Cortex of kidney (tissue), 1 donor: ENCODE measurements around the gene PLD4.
"Not testable (repeated sequence)": the region's sequence is repeated elsewhere in the genome, so short reads cannot be mapped to it uniquely, and the experiment has no call there.

Source experiments
- DNase-seq: peaks from one replicate; lab custom pipeline; 2025; lab: John Stamatoyannopoulos, UW

The PLD4 gene

GRCh38 chr14:104885973-104886689 is 38.5 kb upstream of the PLD4 start:
- DNase-seq, result no peak

- no peak for DNase-seq
Observed at GRCh38 chr14:104886690-104887622, 37.7 kb upstream of the PLD4 start.

DNA sequence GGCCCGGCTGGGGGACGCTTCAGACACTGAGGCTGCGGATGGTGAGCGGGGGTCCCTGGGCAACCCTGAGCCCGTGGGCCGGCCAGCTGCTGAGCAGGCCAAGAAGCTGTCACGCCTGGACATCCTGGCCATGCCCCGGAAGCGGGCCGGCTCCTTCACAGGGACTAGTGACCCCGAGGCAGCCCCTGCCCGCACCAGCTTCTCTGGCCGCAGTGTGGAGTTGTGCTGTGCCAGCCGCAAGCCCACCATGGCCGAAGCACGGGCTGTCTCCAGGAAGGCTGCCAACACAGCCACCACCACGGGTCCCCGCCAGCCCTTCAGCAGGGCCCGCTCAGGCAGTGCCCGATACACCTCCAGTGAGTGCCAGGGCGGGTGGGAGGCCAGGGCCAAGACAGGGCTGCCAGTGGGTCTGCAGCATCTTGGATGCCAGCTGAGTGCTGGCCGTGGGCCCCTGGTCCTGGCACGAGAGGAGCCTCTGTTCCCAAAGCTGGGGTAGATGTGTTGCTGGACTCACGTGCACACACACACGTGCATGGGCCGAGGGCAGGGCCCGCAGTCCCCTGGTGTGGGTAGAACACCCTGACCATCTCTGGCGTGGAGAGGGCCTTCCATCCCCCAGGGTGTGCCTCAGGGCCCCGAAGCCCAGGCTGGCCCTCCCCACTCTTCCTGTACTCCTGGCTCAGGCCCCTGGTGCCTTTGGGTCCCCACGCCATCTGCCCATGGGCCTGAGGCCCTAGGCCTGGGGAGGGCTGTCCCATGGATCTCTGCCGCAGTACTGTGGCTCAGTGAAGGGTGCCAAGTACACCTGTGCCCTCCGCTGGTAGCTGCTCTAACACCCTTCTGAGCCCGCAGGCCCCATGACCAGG is 36.8 kb upstream of the PLD4 start:
- no peak for DNase-seq

DNA sequence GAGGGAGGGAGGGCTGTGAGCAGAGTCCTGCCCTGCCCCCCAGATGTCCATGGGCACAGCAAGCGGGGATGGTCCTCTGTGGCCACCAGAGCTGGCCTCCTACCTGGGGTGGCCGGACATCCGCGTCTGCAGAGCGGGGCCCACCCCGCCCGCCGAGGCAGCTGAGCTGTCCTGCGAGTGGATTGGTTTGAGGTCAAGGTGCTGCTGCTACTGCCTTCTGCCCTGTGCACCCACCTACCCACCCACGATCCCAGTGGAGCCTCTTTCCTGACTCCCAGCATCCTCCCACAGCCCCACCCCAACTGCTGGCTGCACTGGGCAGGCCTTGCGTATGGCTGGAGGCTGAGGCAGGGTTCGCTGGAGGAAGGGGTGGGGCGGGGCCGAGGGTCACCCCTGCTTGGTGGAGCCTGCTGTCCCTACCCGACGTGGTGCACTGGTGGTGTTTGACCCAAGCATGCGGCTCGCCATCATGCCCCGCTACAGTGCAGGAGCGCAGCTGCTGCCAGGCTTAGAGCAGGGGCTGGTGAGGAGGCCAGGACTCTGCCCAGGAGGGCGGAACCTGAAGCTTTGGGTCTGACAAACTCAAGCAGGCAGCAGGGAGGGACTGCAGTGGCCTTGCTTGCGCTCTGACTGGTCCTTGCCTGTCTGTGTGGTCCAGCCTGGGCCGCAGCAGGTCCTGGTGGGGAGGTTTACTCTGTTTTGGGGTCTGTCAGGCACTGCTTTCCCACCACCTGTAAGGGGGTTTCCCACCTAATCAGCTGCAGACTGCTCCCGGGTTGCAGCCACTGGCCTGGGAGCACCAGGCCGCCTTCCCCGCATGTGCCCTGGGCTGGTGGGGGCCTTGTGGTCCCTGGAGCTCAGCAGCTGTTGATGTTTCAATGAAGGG is 35.9 kb upstream of the PLD4 start:
- DNase-seq, result no peak

GRCh38 chr14:104889375-104889757 is 35.3 kb upstream of the PLD4 start:
- no peak for DNase-seq

- DNase-seq, result not testable (repeated sequence)
Observed at GRCh38 chr14:104890292-104890691, 34.4 kb upstream of the PLD4 start.

DNA sequence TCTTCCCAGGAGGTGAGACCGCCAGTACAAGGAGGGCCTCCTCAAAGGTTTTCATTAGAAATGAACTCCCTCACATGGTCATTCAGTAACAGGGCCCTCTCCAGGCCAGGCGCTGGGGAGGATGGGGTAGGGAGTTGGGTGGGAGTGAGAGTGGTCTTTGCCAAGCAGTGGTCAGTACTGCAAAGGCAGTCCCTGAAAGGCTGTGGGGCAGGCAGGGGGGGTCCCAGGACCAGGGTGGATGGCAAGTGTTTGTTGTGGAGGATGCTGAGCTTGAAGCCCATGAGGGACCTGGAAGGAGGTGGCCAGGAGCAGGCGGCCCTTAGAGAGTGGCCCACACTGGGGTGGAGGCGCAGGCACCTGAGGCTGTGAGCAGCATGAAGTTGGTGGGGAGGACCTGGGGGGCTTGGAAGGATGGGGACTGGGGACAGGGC is 33.5 kb upstream of the PLD4 start:
- no peak for DNase-seq

DNA sequence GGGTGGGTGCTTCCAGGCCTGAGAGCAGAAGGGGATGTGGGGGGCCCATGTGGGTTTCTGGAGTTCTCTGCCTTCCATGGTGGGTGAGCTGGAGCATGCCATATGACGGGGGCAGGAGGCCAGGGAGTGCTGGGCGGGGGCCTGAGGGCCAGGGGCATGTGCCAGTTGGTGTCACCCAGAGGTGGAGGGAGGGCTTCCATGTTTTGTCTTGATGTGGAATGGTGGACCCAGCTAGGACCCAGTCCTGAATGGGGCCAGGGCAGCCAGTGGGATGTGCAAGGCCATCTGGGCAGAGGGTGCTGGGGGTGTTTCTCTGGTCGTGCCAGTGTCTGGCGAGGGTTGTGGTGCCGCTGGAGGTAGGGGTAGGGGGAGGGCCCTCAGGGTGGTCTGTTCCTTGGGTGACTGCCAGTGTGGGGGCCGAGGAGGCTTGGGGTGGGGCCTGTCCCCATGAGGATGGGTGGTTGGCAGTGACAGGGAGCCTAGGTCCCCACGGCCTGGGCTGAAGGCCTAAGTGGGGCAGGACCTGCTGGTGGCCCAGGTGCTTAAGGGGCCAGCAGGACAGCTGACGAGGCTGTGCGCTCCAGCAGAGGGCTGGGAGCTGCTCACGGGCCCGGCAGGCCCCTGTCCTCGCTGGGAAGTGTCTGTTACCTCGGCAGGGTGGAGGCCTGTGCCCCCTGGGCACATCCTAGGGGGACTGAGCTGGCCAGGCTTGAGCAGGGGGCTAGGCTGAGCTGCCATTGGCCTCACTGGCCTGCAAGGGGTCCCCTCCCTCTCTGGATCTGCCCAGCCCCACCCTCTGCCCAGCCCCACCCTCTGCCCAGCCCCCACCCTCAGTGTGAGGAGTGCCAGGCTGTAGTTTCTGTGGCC is 32.8 kb upstream of the PLD4 start:
- DNase-seq, result no peak

GRCh38 chr14:104892531-104893434 is 31.9 kb upstream of the PLD4 start:
- DNase-seq, result no peak

- DNase-seq, result no peak
Observed at GRCh38 chr14:104893435-104894207, 31.1 kb upstream of the PLD4 start.

DNA sequence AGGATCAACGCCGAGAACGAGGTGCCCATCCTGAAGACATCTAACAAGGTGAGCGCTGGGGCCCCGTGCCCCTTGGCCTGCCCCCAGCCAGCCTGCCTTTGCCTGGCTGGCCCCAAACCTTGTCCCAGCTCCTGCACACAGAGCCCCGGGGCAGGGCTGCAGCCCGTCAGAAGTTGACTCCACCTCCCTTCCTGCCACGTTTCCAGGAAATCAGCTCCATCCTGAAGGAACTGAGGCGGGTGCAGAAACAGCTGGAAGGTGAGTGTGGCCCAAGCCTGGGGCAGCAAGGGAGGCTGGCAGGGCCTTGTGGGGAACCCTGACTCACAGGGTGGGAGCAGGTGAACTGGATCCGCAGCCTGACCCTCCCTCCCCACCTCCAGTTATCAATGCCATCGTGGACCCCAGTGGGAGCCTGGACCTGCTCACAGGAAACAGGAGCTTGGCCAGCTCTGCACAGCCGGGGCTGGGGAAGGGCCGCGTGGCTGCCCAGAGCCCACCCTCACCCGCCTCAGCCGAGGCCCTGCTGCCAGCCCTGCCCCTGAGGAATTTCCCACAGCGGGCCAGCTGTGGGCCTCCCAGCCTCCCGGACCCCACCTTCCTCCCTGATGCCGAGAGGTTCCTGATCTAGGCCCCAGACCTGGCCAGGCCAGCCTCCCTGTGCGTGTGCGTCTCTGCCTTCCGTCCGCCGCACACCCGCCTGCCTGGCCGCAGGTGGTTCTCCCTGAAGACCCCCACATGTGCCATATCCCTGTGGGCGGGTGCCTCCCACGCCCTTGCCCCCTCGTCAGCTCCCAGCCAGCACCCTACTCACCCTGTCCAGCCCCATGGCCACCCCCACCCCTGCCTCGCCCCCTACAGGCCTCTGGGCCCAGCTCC is 30.1 kb upstream of the PLD4 start:
- no peak for DNase-seq

DNA sequence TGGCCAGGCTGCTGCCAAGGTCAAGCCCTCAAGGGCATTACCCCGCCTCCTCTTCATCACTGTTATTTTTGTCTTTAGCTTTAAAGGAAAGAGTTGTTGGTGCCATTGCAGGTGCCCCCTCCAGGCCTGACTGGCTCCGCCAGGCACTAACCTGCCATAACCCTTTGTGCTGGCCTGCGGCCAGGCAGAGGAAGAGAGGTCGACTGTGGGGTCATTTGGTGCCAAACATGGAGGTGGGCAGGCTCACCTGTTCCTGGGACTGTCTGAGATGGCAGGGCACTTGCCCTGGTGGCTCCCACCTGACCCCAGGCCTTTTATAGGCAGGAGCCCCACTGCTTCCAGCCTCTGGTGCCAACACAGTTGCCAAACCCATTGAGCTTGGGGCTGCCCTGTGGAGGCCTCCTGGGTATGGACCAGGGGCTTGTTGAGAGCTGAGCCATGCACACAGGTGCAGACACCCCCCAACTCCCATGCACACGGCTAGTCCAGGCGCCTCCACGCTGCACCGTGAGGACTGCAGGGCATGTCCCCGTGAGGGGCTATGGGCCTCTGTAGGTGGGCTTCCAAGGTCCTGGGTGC is 29.4 kb upstream of the PLD4 start:
- no peak for DNase-seq

GRCh38 chr14:104895786-104896661 is 28.7 kb upstream of the PLD4 start:
- DNase-seq, result no peak

DNA sequence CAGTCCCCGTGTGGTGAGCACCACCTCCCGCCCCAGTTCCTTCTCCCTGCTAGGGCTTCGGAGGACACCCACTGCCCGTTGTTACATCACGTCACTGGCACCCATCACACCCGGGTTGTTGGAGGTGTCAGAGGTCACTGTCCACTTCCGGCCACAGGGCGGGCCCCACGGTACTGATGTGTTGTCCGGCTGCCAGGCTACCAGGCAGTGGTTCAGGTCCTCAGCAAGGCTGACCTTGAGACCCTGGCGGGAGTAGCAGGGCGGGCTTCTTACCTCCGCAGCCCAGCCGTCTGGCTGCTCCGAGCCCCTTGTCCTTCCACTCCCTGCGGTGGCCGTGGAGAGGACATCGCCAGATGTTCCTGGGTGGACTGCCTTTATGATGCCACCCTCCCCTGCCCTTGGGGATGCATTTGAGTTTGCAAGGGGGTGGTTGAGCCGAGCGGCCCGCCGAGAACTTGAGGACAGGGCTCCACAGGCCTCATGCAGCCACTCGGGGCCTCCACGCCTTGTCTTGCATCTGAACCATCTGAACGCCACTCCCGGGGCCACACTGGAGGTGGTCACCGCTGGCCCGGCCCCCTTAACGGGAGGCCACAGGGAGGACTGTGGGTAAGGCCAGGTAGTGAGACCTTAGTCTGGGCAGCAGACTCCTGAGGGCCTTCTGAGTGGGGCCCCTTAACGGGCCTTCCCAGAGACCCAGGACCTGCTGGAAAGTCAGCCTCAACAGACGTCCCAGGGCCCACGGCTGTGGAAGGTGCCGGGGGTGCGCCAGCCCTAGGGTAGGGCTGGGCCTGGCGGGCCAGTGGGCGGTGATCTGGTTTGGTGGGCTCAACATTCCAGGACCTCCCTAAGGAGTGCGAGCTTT is 27.1 kb upstream of the PLD4 start:
- no peak for DNase-seq

- DNase-seq, result no peak
Observed at GRCh38 chr14:104898195-104898558, 26.5 kb upstream of the PLD4 start.
